Pancreas (tissue), 10 donors: ENCODE measurements around the gene USHBP1. TPM values are rescaled to one million over a fixed set of nuclear protein-coding genes. Genes with fewer than 3 reads are reported as not detected.

Experiments used
- ATAC-seq, 4 donors: fragments of 200-7000 bp; cut with Tn5 transposase; one replicate each; pipeline versions ENCODE4 v1.8.0 to v1.9.1; 2020; ENCODE audit warnings: mild to moderate bottlenecking in 4 of 4, moderate library complexity in 4 of 4
- DNase-seq, 6 donors: peaks; one replicate each; pipeline ENCODE4 v3.0.0-alpha.2; 2020
- FAIRE-seq: peaks from 2 replicates; lab custom pipeline; 2012; peaks lifted over from hg19 to GRCh38; lab: Jason Lieb, UNC
- H3K27ac ChIP-seq, 4 donors: fragments of 200-600 bp; sonication (generic); 1 replicate in 3 of 4; 2 replicates in 1 of 4; pipeline versions ENCODE4 v1.5.0 to v1.8.0; 2020
- H3K27me3 ChIP-seq, 4 donors: fragments of 200-600 bp; one replicate each; pipeline ENCODE4 v1.8.0; 2021
- H3K36me3 ChIP-seq, 3 donors: fragments of 200-600 bp; sonication (generic) in 1 of 3; one replicate each; pipeline versions ENCODE4 v1.5.0 to v1.8.0; 2020 to 2021
- H3K4me1 ChIP-seq, 3 donors: fragments of 200-600 bp; one replicate each; pipeline ENCODE4 v1.8.0; 2021
- H3K4me3 ChIP-seq, 4 donors: fragments of 200-600 bp; sonication (generic) in 2 of 4; one replicate each; pipeline versions ENCODE4 v1.5.0 to v1.8.0; 2020 to 2021
- H3K9me3 ChIP-seq, 4 donors: fragments of 200-600 bp; one replicate each; pipeline ENCODE4 v1.8.0; 2021
- WGBS, 2 donors: extraction: QIAGEN DNeasy Blood & Tissue Kit; methylation state at CpG; one replicate each; pipeline ENCODE4 v1.1.7; 2013; 5-methylcytosine and 5-hydroxymethylcytosine counted together
- intact Hi-C, 3 donors: fragments of 100-400 bp; cut with DNase I; formaldehyde crosslinking; loops; one replicate each; pipeline versions ENCODE4 v1.11.1 to v1.14.2; 2022
- polyA plus RNA-seq, 2 donors: library from polyadenylated mRNA; stranded (reverse); fragments of 200-250 nt; gene quantifications; one replicate each; pipeline ENCODE4 v1.2.3, GENCODE V29; 2013
- total RNA-seq, 6 donors: library from RNA; stranded (reverse); fragmentation: NEBNext Ultra II Directional in 4 of 6; extraction: Animal tissue kit (Norgen Biotek cat#: 25700) in 4 of 6; gene quantifications; one replicate each; pipeline versions ENCODE4 v1.2.1 to v1.2.4, GENCODE V29; 2021 to 2023
- TF ChIP-seq, protein P1 (sequence below), 4 donors: fragments of 200-600 bp; sonication (generic) in 3 of 4; IDR thresholded peaks; one replicate each; pipeline versions ENCODE4 v1.5.0 to v1.8.0; 2021; ENCODE audit warnings: antibody characterized with exemption in 4 of 4
- donor health status: healthy with polysubstance abuse.
- donor health status: DM: no; HTN: no; CAD: no; lungs with moderate emphysema.
- donor health status: DM: no; HTN: no; CAD: no.
- donor health status: control.
- donor health status: control.
- donor health status: Bipolar disorder and iron deficiency.
- donor health status: DM: yes; HTN: yes; CAD: no.
- donor health status: DM: no; HTN: no; CAD: no.
- donor health status: DM: no; HTN: no; CAD: no.
- donor health status: DM: yes; HTN: yes; CAD: no.

USHBP1 gene
- total and polyA plus RNA-seq, 8 donors = 1.2 to 11.1 (median 2.1) TPM

DNA sequence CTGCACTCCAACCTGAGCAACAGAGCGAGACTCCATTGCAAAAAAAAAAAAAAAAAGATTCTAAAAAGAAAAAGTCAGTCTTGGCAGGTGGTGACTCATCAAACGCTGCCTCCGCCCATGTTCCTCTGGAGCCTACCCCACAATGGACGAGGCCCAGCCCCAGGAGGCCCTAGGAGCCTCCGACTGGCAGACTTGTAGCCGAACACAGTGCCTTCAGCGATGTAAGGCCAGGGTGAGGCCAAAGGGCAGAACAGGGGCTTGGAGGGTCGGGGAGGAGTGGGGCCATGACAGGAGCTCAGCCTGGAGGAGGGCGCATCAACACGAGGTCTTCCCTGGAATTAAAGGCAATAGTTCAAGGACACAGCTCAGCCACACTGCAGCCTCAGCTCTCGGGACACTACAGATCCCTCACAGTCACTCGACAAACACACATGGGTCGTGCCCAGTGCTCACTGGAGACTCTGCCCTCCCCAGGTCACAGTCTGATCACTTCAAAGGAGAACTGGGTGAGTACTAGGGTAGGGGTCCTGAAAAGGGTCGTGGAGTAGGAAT, 44.3 kb downstream of the USHBP1 start:
- no peak overlapping the region for H3K27ac ChIP-seq
- H3K9me3 ChIP-seq = no peaks in the 10 kb centered on the region
- DNase-seq (no peak), FAIRE-seq (no peak), ATAC-seq (no peak)
- H3K4me3 ChIP-seq = no peak overlapping the region
- H3K4me1 ChIP-seq = peaks cover 0 to 5% (median 4%) of the 10 kb centered on the region in 3 donors
- H3K27me3 ChIP-seq = no peaks in the 10 kb centered on the region
- 40 to 44% methylated on average over 14 of the region's 14 CpGs for WGBS, 2 donors
- intact Hi-C loops = no loop called here
- TF ChIP-seq, protein P1, sequence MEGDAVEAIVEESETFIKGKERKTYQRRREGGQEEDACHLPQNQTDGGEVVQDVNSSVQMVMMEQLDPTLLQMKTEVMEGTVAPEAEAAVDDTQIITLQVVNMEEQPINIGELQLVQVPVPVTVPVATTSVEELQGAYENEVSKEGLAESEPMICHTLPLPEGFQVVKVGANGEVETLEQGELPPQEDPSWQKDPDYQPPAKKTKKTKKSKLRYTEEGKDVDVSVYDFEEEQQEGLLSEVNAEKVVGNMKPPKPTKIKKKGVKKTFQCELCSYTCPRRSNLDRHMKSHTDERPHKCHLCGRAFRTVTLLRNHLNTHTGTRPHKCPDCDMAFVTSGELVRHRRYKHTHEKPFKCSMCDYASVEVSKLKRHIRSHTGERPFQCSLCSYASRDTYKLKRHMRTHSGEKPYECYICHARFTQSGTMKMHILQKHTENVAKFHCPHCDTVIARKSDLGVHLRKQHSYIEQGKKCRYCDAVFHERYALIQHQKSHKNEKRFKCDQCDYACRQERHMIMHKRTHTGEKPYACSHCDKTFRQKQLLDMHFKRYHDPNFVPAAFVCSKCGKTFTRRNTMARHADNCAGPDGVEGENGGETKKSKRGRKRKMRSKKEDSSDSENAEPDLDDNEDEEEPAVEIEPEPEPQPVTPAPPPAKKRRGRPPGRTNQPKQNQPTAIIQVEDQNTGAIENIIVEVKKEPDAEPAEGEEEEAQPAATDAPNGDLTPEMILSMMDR (IDR thresholded peaks at IDR 0.05) = no peak
- peaks cover 0 to 12% (median 0%) of the 10 kb centered on the region in 3 donors for H3K36me3 ChIP-seq

DNA sequence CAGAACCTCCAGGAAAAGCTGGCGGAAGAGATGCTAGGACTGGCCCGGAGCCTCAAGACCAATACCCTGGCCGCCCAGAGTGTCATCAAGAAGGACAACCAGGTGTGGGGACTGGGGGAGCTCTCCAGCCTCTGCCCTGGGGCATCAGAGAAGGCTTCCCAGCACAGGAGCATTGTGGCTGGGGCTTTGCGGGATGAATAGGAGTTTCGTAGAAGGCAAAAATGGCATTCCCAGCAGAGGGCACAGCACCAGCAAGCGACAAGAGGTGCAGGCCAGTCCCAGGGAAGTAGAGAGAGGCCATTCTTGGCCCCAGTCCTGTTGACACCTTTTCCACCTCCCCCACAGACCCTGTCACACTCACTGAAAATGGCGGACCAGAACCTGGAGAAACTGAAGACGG, 45.3 kb downstream of the USHBP1 start:
- FAIRE-seq (no peak), ATAC-seq (no peak), DNase-seq (no peak)
- H3K27ac ChIP-seq = no peak overlapping the region
- TF ChIP-seq, protein P1 (IDR thresholded peaks at IDR 0.05) = no peak
- intact Hi-C loops = no loop called here
- H3K9me3 ChIP-seq = no peaks in the 10 kb centered on the region
- 96 to 97% methylated on average over 8 of the region's 8 CpGs for WGBS, 2 donors
- no peak overlapping the region for H3K4me3 ChIP-seq
- no peaks in the 10 kb centered on the region for H3K27me3 ChIP-seq
- H3K4me1 ChIP-seq = peaks cover 0 to 5% (median 4%) of the 10 kb centered on the region in 3 donors
- H3K36me3 ChIP-seq = peaks cover 0 to 12% (median 0%) of the 10 kb centered on the region in 3 donors

DNA sequence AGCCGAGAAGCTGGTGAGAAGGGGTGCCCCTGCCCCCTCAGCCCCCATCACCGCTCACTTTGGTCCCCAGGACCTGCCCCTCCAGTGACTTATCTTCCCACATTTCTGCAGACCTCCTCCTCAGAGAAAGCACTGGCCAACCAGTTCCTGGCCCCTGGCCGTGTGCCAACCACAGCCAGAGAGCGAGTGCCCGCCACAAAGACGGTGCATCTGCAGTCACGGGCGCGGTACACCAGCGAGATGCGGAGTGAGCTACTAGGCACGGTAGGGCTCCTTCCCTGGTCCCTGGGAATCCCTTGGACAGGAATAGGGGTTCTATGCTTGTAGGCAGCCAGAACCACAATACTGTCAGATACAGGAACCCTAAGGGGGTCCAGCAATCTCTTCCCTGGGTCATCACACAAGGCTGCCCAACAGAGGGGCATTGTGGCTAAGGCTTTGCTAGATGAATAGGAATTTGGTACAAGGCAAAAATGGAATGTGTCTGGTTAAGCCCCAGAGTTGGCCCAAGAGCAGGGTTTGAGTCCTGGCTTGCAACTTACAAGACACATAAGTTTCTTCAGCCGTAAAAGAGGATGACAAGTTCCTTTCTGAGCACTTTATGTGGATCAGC, 48.4 kb downstream of the USHBP1 start:
- TF ChIP-seq, protein P1 (IDR thresholded peaks at IDR 0.05) = no peak
- no peak for FAIRE-seq
- peak overlapping the region in 2 of 4 donors; percentile 55 to 64 for H3K4me3 ChIP-seq
- ATAC-seq = no peak
- WGBS, 2 donors = 65 to 72% methylated on average over 13 of the region's 13 CpGs
- no peaks in the 10 kb centered on the region for H3K27me3 ChIP-seq
- no peak overlapping the region for H3K27ac ChIP-seq
- peaks cover 0 to 12% (median 0%) of the 10 kb centered on the region in 3 donors for H3K36me3 ChIP-seq
- DNase-seq = peak in 3 of 6 donors; percentile 52 to 71 (median 70)
- H3K9me3 ChIP-seq = no peaks in the 10 kb centered on the region
- H3K4me1 ChIP-seq = peaks cover 0 to 5% (median 4%) of the 10 kb centered on the region in 3 donors
- intact Hi-C loops = no loop called here

DNA sequence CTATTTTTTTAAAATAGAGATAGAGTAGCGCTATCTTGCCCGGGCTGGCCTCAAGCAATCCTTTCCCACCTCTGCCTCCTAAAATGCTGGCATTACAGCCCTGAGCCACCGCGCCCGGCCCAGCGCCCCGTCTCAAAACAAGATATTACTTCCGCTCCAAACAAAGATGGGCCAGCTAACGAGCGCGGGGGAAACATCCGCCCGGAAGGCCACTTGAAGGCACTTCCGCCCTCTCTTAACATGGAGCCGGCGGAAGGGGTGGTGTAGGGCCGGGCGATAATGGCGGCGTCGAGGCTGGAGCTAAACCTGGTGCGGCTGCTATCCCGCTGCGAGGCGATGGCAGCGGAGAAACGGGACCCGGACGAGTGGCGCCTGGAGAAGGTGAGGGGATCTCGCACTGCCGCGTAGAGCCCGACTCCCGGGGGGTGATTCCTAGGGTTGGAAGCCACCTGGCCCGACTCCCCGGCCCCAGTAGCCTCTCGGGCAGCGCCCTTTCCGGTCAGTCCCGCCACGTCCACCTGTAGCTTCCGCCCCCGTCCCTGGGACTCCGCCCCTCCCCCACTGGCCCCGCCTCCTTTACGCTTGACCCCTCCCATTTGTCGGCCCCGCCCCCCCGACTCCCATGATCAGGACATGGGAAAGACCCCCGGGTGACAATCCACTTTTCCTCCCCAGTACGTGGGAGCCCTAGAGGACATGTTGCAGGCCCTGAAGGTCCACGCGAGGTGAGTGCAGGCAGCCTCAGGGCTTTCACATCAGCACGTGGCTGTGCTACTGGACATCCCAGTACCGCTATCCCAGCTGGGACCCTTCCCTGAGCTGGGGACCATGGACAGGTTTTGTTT, 49.2 kb downstream of the USHBP1 start, which contains the start of gene USE1:
Gene USE1 (plus strand): TSS at position 231 of the 845 bp plus-strand sequence. CDS start 49 bp downstream, at position 280.
- peak within 1 kb of the TSS; percentile 55 to 66 (median 60) for H3K4me3 ChIP-seq
- peak within 1 kb of the TSS; percentile 88 to 96 (median 88) for H3K27ac ChIP-seq
- H3K27me3 ChIP-seq = no peaks in the 10 kb centered on the region
- intact Hi-C loops = no loop called here
- peaks cover 0 to 5% (median 4%) of the 10 kb centered on the region in 3 donors for H3K4me1 ChIP-seq
- WGBS, 2 donors = 3 to 4% methylated on average over 52 to 56 of the region's 56 CpGs
- DNase-seq (peak; percentile 89 to 96 (median 92)), ATAC-seq (peak; percentile 95 to 97 (median 96)), FAIRE-seq (no peak)
- peaks cover 0 to 12% (median 0%) of the 10 kb centered on the region in 3 donors for H3K36me3 ChIP-seq
- TF ChIP-seq, protein P1 (IDR thresholded peaks at IDR 0.05) = no peak
- H3K9me3 ChIP-seq = no peaks in the 10 kb centered on the region
